Measurements from ENCODE around the gene PPCDC. TPM values are rescaled to one million over a fixed set of nuclear protein-coding genes. Genes with fewer than 3 reads are reported as not detected.
A peak's percentile ranks its signal among the peaks of the same experiment; 100 is the strongest.

PPCDC gene
- total RNA-seq, 1 donor from 2014 or later: 13.1 TPM

DNA sequence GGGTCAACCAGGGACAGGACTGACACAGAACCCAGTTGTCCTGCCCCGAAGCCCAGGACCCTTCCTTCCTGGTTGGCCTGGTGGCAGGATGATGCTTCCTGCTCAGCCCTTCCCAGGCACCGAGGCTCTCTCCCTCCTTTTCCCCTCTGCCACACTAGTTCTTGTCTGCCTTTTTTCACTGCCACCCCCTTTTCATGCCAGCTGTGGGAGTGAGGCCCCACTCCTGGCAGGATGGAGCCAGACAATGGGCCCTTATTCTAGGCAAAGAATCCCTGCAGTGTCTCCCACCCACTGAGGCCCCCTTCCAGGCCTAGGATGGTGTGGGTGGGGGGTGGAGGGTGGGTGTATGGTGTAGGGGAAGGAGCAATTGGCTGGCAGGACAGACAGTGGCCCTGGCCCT, 29.2 kb upstream of the PPCDC start:
- H3K27me3 ChIP-seq: peaks cover 13% of the 10 kb centered on the region
- no peak for DNase-seq
- no peak overlapping the region for H3K27ac ChIP-seq
- no peak overlapping the region for H3K4me3 ChIP-seq
- TF ChIP-seq, protein P1, sequence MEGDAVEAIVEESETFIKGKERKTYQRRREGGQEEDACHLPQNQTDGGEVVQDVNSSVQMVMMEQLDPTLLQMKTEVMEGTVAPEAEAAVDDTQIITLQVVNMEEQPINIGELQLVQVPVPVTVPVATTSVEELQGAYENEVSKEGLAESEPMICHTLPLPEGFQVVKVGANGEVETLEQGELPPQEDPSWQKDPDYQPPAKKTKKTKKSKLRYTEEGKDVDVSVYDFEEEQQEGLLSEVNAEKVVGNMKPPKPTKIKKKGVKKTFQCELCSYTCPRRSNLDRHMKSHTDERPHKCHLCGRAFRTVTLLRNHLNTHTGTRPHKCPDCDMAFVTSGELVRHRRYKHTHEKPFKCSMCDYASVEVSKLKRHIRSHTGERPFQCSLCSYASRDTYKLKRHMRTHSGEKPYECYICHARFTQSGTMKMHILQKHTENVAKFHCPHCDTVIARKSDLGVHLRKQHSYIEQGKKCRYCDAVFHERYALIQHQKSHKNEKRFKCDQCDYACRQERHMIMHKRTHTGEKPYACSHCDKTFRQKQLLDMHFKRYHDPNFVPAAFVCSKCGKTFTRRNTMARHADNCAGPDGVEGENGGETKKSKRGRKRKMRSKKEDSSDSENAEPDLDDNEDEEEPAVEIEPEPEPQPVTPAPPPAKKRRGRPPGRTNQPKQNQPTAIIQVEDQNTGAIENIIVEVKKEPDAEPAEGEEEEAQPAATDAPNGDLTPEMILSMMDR (IDR thresholded peaks at IDR 0.05): no peak
- H3K9me3 ChIP-seq: no peaks in the 10 kb centered on the region
- no peak for ATAC-seq
- peaks cover 8% of the 10 kb centered on the region for H3K4me1 ChIP-seq
- intact Hi-C loops (cut with DNase I): no loop called here
- no peaks in the 10 kb centered on the region for H3K36me3 ChIP-seq

DNA sequence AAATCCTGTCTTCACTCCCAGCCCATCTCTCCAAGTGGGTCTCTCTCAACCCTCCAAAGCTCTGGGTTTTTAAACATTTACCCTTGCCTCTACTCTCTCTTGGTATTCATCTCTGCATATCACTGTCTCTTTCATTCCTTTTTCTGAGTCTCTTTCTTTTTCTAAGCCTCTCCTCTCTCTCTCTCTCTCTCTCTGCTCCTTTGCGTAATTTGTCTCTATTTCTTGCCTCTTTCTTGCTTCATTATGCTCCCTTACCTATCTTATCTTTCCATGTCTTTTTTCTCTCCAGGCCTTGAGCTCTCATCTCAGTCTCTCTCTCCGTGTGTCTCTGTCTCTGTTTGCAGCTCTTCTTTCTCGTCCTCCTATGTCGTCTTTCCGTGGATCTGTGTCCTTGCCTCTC, 28.7 kb upstream of the PPCDC start:
- Histone ChIP-seq H3K4me3 (no peak overlapping the region), H3K27ac (no peak overlapping the region), H3K27me3 (peaks cover 13% of the 10 kb centered on the region), H3K9me3 (no peaks in the 10 kb centered on the region), H3K36me3 (no peaks in the 10 kb centered on the region), H3K4me1 (peaks cover 8% of the 10 kb centered on the region)
- ATAC-seq: no peak
- no peak for DNase-seq
- TF ChIP-seq, protein P1 (IDR thresholded peaks at IDR 0.05): no peak
- intact Hi-C loops (cut with DNase I): no loop called here

DNA sequence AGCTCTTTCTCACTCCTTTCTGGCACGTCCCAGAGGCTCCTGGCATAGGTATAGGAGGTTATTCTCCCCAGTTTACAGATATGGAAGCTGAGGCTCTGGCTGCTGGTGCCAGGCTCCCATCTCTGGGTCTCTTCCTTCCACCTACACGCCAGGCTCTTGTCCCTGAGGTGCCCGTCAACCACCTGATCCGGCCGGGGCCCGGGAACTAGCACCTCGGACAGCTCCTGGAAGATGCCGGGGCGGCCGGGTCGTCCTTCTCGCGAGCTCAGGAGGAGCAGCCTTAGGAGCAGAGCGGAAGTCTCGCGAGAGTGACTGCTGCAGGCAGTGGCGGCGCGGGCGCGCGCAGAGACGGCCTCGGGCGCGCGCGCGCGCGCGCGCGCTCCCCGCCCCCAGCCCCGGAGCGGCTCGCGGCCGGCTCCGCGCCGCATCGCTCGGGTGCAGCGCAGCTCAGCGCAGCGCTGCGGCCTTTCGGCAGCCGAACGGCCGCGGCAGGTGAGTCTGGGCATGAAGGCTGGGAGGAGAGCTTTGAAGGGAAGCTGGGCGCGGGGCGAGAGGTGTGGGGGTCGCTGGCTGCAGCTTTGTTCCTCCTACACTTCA, 28.1 kb upstream of the PPCDC start, which contains the start of gene SCAMP5:
Gene SCAMP5 (plus strand): TSS at position 382 of the 597 bp plus-strand sequence. CDS start 16,277 bp downstream, outside the sequence.
- intact Hi-C loops (cut with DNase I): no loop called here
- Histone ChIP-seq H3K36me3 (no peaks in the 10 kb centered on the region), H3K27me3 (peaks cover 13% of the 10 kb centered on the region), H3K27ac (no peak within 1 kb of the TSS), H3K9me3 (no peaks in the 10 kb centered on the region), H3K4me3 (peak within 1 kb of the TSS; percentile 64), H3K4me1 (peaks cover 8% of the 10 kb centered on the region)
- TF ChIP-seq, protein P1 (IDR thresholded peaks at IDR 0.05): no peak
- peak; percentile 95 for DNase-seq
- ATAC-seq: peak; percentile 98

DNA sequence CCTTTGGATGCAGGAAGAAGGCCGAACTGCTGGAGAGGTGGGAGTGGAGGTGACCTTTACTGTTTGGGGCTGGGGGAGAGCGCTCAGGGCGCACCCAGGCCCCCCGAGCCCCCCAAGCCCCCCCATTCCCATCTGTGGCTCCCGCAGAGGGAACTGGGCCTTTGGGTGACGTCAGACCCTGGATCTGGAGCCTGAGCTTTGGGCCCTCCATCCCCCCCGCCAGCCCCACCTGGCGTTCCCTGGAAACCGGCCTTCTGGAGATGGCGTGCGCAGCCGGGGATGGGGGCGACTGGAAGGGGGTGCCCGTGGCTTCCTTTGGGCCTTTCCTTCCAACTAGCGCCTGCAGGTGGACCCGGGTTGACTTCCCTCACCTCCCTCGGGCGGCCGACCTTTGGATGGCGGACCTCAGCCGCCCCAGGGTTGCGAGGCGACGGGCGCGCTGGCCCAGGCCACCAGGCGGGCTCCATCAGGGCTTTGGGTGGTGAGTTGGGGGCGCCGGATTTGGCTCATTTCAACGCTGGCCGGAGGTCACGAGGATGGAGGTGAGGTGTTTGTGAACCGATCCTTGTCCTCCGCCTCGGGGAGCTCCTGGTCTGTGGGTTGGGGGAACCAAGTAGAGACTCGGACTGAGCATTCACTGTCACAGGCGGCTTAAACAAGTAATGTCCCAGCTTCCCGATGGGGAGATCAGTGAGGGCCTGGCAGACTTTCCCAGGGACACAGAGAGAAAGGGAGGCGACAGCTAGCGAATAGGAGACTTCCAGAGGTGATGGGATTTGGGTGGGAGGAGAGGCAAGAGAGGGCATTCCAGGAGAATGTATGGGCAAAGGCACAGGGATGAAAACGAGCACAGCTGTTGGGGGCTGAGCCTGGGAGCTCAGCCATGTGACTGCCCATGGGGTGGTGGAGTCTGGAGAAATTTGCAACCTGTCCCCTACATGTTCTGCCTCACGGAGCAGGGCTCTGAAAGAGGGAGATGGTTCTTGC, 27.3 kb upstream of the PPCDC start:
- Histone ChIP-seq H3K27ac (no peak overlapping the region), H3K36me3 (no peaks in the 10 kb centered on the region), H3K27me3 (peaks cover 13% of the 10 kb centered on the region), H3K4me3 (peak overlapping the region; percentile 64), H3K4me1 (peaks cover 8% of the 10 kb centered on the region), H3K9me3 (no peaks in the 10 kb centered on the region)
- intact Hi-C loops (cut with DNase I): no loop called here
- TF ChIP-seq, protein P1 (IDR thresholded peaks at IDR 0.05): no peak
- ATAC-seq (no peak), DNase-seq (no peak)

DNA sequence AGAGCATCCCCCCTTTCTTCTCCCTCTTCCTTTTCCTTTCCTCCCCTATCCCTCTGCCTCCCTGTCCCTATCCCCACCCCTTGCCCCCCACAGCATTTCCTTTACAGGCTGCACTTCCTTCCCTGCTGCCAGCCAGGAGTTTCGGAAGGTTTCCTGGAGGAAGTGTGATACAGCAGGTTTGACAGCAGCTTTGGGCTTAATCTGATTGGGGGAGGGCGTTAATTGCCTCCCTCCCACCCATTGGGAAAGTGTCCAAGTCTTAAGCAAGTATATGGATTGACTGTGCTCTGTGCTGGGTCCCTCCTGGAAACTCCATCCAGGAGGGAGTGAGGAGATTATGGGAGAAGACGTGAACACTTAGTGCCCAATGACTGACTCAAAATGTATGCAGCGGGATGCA, 26.2 kb upstream of the PPCDC start:
- Histone ChIP-seq H3K27ac (no peak overlapping the region), H3K4me1 (peaks cover 8% of the 10 kb centered on the region), H3K36me3 (no peaks in the 10 kb centered on the region), H3K27me3 (peaks cover 13% of the 10 kb centered on the region), H3K4me3 (no peak overlapping the region), H3K9me3 (no peaks in the 10 kb centered on the region)
- DNase-seq (no peak), ATAC-seq (no peak)
- TF ChIP-seq, protein P1 (IDR thresholded peaks at IDR 0.05): no peak
- intact Hi-C loops (cut with DNase I): no loop called here
